ENCODE data around the gene EVPL.

Gene EVPL

GRCh38 chr17:76054112-76054476, 27.0 kb upstream of the EVPL start:
- Histone ChIP-seq H3K4me1 (ENCODE audit: control insufficient read depth in 2 of 2, insufficient read depth in 1 of 2, low read depth in 1 of 2, low read length in 2 of 2) (peaks cover 1 to 12% of the 10 kb centered on the region in 2 donors), H3K27me3 (ENCODE audit: control insufficient read depth in 3 of 3, insufficient read depth in 3 of 3, low read depth in 1 of 3, low read length in 3 of 3) (no peaks in the 10 kb centered on the region), H3K4ac (ENCODE audit: low read length) (no peak overlapping the region), H3K4me2 (ENCODE audit: insufficient read depth, low read length, poor library complexity, severe bottlenecking) (no peak overlapping the region), H3K18ac (ENCODE audit: low read length) (no peak overlapping the region), H3K27ac (replicated peaks; ENCODE audit: low read length) (no peak overlapping the region), H2BK15ac (ENCODE audit: low read length) (no peak overlapping the region), H3K36me3 (replicated peaks in 1 of 2; ENCODE audit: control insufficient read depth in 2 of 2, insufficient read depth in 2 of 2, low read length in 2 of 2) (peaks cover 38 to 94% of the 10 kb centered on the region in 2 donors), H3K9me3 (replicated peaks in 1 of 2; ENCODE audit: control insufficient read depth in 2 of 2, insufficient read depth in 1 of 2, low read depth in 1 of 2, low read length in 2 of 2) (no peaks in the 10 kb centered on the region), H3K79me1 (ENCODE audit: low read depth, low read length) (no peaks in the 10 kb centered on the region), H2BK120ac (ENCODE audit: low read depth, low read length) (no peak overlapping the region), H3K9ac (ENCODE audit: low read depth, low read length, poor library complexity) (no peak overlapping the region), H2AK5ac (ENCODE audit: low read depth, low read length) (no peak overlapping the region), H4K8ac (ENCODE audit: low read depth, low read length) (no peak overlapping the region), H3K23ac (ENCODE audit: low read depth, low read length, poor library complexity) (no peak overlapping the region), H2AFZ (ENCODE audit: low read length) (no peak overlapping the region), H4K91ac (ENCODE audit: low read depth, low read length, poor library complexity) (no peak overlapping the region), H3K4me3 (ENCODE audit: low read length in 2 of 2) (no peak overlapping the region), H2BK5ac (ENCODE audit: low read length) (no peak overlapping the region), H3K14ac (ENCODE audit: low read length) (no peak overlapping the region), H2BK12ac (ENCODE audit: low read length) (no peak overlapping the region)
- DNase-seq (ENCODE audit: low spot score) = no peak
- no CpG with 5 or more reads among the region's 4 CpGs for WGBS, 2 donors (ENCODE audit: extremely low coverage in 2 of 2, insufficient read length in 2 of 2, insufficient replicate concordance in 1 of 2)

GRCh38 chr17:76053246-76054111, 26.4 kb upstream of the EVPL start:
- no peak overlapping the region for H3K23ac ChIP-seq (ENCODE audit: low read depth, low read length, poor library complexity)
- peaks cover 37 to 94% of the 10 kb centered on the region in 2 donors for H3K36me3 ChIP-seq (replicated peaks in 1 of 2; ENCODE audit: control insufficient read depth in 2 of 2, insufficient read depth in 2 of 2, low read length in 2 of 2)
- no peak overlapping the region for H3K4me3 ChIP-seq (ENCODE audit: low read length in 2 of 2)
- H3K4me1 ChIP-seq (ENCODE audit: control insufficient read depth in 2 of 2, insufficient read depth in 1 of 2, low read depth in 1 of 2, low read length in 2 of 2) = peaks cover 1 to 12% of the 10 kb centered on the region in 2 donors
- no peak overlapping the region for H3K4ac ChIP-seq (ENCODE audit: low read length)
- no CpG with 5 or more reads among the region's 17 CpGs for WGBS, 2 donors (ENCODE audit: extremely low coverage in 2 of 2, insufficient read length in 2 of 2, insufficient replicate concordance in 1 of 2)
- no peak overlapping the region for H2BK5ac ChIP-seq (ENCODE audit: low read length)
- H3K9ac ChIP-seq (ENCODE audit: low read depth, low read length, poor library complexity) = no peak overlapping the region
- H3K4me2 ChIP-seq (ENCODE audit: insufficient read depth, low read length, poor library complexity, severe bottlenecking) = no peak overlapping the region
- H3K14ac ChIP-seq (ENCODE audit: low read length) = no peak overlapping the region
- no peaks in the 10 kb centered on the region for H3K27me3 ChIP-seq (ENCODE audit: control insufficient read depth in 3 of 3, insufficient read depth in 3 of 3, low read depth in 1 of 3, low read length in 3 of 3)
- no peak overlapping the region for H4K8ac ChIP-seq (ENCODE audit: low read depth, low read length)
- no peak overlapping the region for H2BK15ac ChIP-seq (ENCODE audit: low read length)
- H2AK5ac ChIP-seq (ENCODE audit: low read depth, low read length) = no peak overlapping the region
- DNase-seq (ENCODE audit: low spot score) = no peak
- H2AFZ ChIP-seq (ENCODE audit: low read length) = no peak overlapping the region
- no peak overlapping the region for H3K18ac ChIP-seq (ENCODE audit: low read length)
- H4K91ac ChIP-seq (ENCODE audit: low read depth, low read length, poor library complexity) = no peak overlapping the region
- no peak overlapping the region for H3K27ac ChIP-seq (replicated peaks; ENCODE audit: low read length)
- H3K79me1 ChIP-seq (ENCODE audit: low read depth, low read length) = no peaks in the 10 kb centered on the region
- no peaks in the 10 kb centered on the region for H3K9me3 ChIP-seq (replicated peaks in 1 of 2; ENCODE audit: control insufficient read depth in 2 of 2, insufficient read depth in 1 of 2, low read depth in 1 of 2, low read length in 2 of 2)
- no peak overlapping the region for H2BK12ac ChIP-seq (ENCODE audit: low read length)
- no peak overlapping the region for H2BK120ac ChIP-seq (ENCODE audit: low read depth, low read length)

- no peak overlapping the region for H3K14ac ChIP-seq (ENCODE audit: low read length)
- H3K27ac ChIP-seq (replicated peaks; ENCODE audit: low read length) = no peak overlapping the region
- H3K36me3 ChIP-seq (replicated peaks in 1 of 2; ENCODE audit: control insufficient read depth in 2 of 2, insufficient read depth in 2 of 2, low read length in 2 of 2) = peaks cover 44 to 92% of the 10 kb centered on the region in 2 donors
- no peak overlapping the region for H4K91ac ChIP-seq (ENCODE audit: low read depth, low read length, poor library complexity)
- no CpG with 5 or more reads among the region's 6 CpGs for WGBS, 2 donors (ENCODE audit: extremely low coverage in 2 of 2, insufficient read length in 2 of 2, insufficient replicate concordance in 1 of 2)
- H3K23ac ChIP-seq (ENCODE audit: low read depth, low read length, poor library complexity) = no peak overlapping the region
- peaks cover 1% of the 10 kb centered on the region for H3K79me1 ChIP-seq (ENCODE audit: low read depth, low read length)
- H3K4me2 ChIP-seq (ENCODE audit: insufficient read depth, low read length, poor library complexity, severe bottlenecking) = no peak overlapping the region
- no peak overlapping the region for H2BK12ac ChIP-seq (ENCODE audit: low read length)
- no peak overlapping the region for H2AFZ ChIP-seq (ENCODE audit: low read length)
- H4K8ac ChIP-seq (ENCODE audit: low read depth, low read length) = no peak overlapping the region
- no peaks in the 10 kb centered on the region for H3K27me3 ChIP-seq (ENCODE audit: control insufficient read depth in 3 of 3, insufficient read depth in 3 of 3, low read depth in 1 of 3, low read length in 3 of 3)
- H2BK120ac ChIP-seq (ENCODE audit: low read depth, low read length) = no peak overlapping the region
- H3K4ac ChIP-seq (ENCODE audit: low read length) = no peak overlapping the region
- no peak overlapping the region for H2BK5ac ChIP-seq (ENCODE audit: low read length)
- no peak for DNase-seq (ENCODE audit: low spot score)
- no peak overlapping the region for H3K18ac ChIP-seq (ENCODE audit: low read length)
- no peaks in the 10 kb centered on the region for H3K9me3 ChIP-seq (replicated peaks in 1 of 2; ENCODE audit: control insufficient read depth in 2 of 2, insufficient read depth in 1 of 2, low read depth in 1 of 2, low read length in 2 of 2)
- peaks cover 1 to 12% of the 10 kb centered on the region in 2 donors for H3K4me1 ChIP-seq (ENCODE audit: control insufficient read depth in 2 of 2, insufficient read depth in 1 of 2, low read depth in 1 of 2, low read length in 2 of 2)
- H2BK15ac ChIP-seq (ENCODE audit: low read length) = no peak overlapping the region
- H3K4me3 ChIP-seq (ENCODE audit: low read length in 2 of 2) = no peak overlapping the region
- H3K9ac ChIP-seq (ENCODE audit: low read depth, low read length, poor library complexity) = no peak overlapping the region
- no peak overlapping the region for H2AK5ac ChIP-seq (ENCODE audit: low read depth, low read length)
These were observed 24.5 kb upstream of the EVPL start for GRCh38 chr17:76051561-76051960.

GRCh38 chr17:76050538-76051467, 23.7 kb upstream of the EVPL start:
- no peak overlapping the region for H3K9ac ChIP-seq (ENCODE audit: low read depth, low read length, poor library complexity)
- DNase-seq (ENCODE audit: low spot score) = no peak
- H2BK5ac ChIP-seq (ENCODE audit: low read length) = no peak overlapping the region
- H3K4ac ChIP-seq (ENCODE audit: low read length) = no peak overlapping the region
- no peak overlapping the region for H3K4me3 ChIP-seq (ENCODE audit: low read length in 2 of 2)
- no peak overlapping the region for H3K27ac ChIP-seq (replicated peaks; ENCODE audit: low read length)
- H3K9me3 ChIP-seq (replicated peaks in 1 of 2; ENCODE audit: control insufficient read depth in 2 of 2, insufficient read depth in 1 of 2, low read depth in 1 of 2, low read length in 2 of 2) = no peaks in the 10 kb centered on the region
- H2AK5ac ChIP-seq (ENCODE audit: low read depth, low read length) = no peak overlapping the region
- peaks cover 1% of the 10 kb centered on the region for H3K79me1 ChIP-seq (ENCODE audit: low read depth, low read length)
- H4K8ac ChIP-seq (ENCODE audit: low read depth, low read length) = no peak overlapping the region
- no peak overlapping the region for H3K4me2 ChIP-seq (ENCODE audit: insufficient read depth, low read length, poor library complexity, severe bottlenecking)
- H3K4me1 ChIP-seq (ENCODE audit: control insufficient read depth in 2 of 2, insufficient read depth in 1 of 2, low read depth in 1 of 2, low read length in 2 of 2) = peaks cover 1 to 12% of the 10 kb centered on the region in 2 donors
- H2BK15ac ChIP-seq (ENCODE audit: low read length) = no peak overlapping the region
- H3K27me3 ChIP-seq (ENCODE audit: control insufficient read depth in 3 of 3, insufficient read depth in 3 of 3, low read depth in 1 of 3, low read length in 3 of 3) = no peaks in the 10 kb centered on the region
- no peak overlapping the region for H3K14ac ChIP-seq (ENCODE audit: low read length)
- no peak overlapping the region for H3K23ac ChIP-seq (ENCODE audit: low read depth, low read length, poor library complexity)
- peaks cover 40 to 92% of the 10 kb centered on the region in 2 donors for H3K36me3 ChIP-seq (replicated peaks in 1 of 2; ENCODE audit: control insufficient read depth in 2 of 2, insufficient read depth in 2 of 2, low read length in 2 of 2)
- no peak overlapping the region for H4K91ac ChIP-seq (ENCODE audit: low read depth, low read length, poor library complexity)
- no peak overlapping the region for H3K18ac ChIP-seq (ENCODE audit: low read length)
- no CpG with 5 or more reads among the region's 11 CpGs for WGBS, 2 donors (ENCODE audit: extremely low coverage in 2 of 2, insufficient read length in 2 of 2, insufficient replicate concordance in 1 of 2)
- H2BK120ac ChIP-seq (ENCODE audit: low read depth, low read length) = no peak overlapping the region
- H2BK12ac ChIP-seq (ENCODE audit: low read length) = no peak overlapping the region
- no peak overlapping the region for H2AFZ ChIP-seq (ENCODE audit: low read length)
